GM19467 (cell line): Measurements from ENCODE around the gene HBE1.
"Not testable (repeated sequence)": the region's sequence is repeated elsewhere in the genome, so short reads cannot be mapped to it uniquely, and the experiment has no call there.

Experiments
- ATAC-seq: cut with Tn5 transposase; IDR thresholded peaks from one replicate; pipeline ENCODE4 v1.9.1; 2021; ENCODE audit warnings: mild to moderate bottlenecking, moderate library complexity; ENCODE audit not compliant: unreplicated experiment

HBE1 gene

GRCh38 chr11:5269715-5270147, at the start of gene HBE1:
TSS of gene HBE1 (minus strand) at chr11:5269945. CDS start at chr11:5269890, 55 bp downstream.
- no peak for ATAC-seq

- no peak for ATAC-seq
Observed at GRCh38 chr11:5317292-5317691, 47.5 kb upstream of the HBE1 start.

GRCh38 chr11:5313326-5314023, 43.7 kb upstream of the HBE1 start:
- ATAC-seq = not testable (repeated sequence)

- ATAC-seq = no peak
Observed at GRCh38 chr11:5310423-5310822, 40.7 kb upstream of the HBE1 start.

- ATAC-seq = no peak
Observed at GRCh38 chr11:5307256-5308019, 37.7 kb upstream of the HBE1 start.

GRCh38 chr11:5304046-5304445, 34.3 kb upstream of the HBE1 start:
- no peak for ATAC-seq

GRCh38 chr11:5303626-5304025, 33.9 kb upstream of the HBE1 start:
- no peak for ATAC-seq

GRCh38 chr11:5301846-5302245, 32.1 kb upstream of the HBE1 start, which contains the start of gene OR51B4:
TSS of gene OR51B4 (minus strand) at chr11:5301946. CDS start at chr11:5301946, 0 bp downstream.
- no peak for ATAC-seq

GRCh38 chr11:5300251-5300650, 30.5 kb upstream of the HBE1 start:
- no peak for ATAC-seq

GRCh38 chr11:5298451-5298850, 28.7 kb upstream of the HBE1 start:
- ATAC-seq = no peak

- ATAC-seq = no peak
Observed at GRCh38 chr11:5297721-5298323, 28.1 kb upstream of the HBE1 start.

GRCh38 chr11:5294342-5294995, 24.7 kb upstream of the HBE1 start:
- not testable (repeated sequence) for ATAC-seq

GRCh38 chr11:5293028-5293427, 23.3 kb upstream of the HBE1 start:
- no peak for ATAC-seq

GRCh38 chr11:5291207-5291838, 21.6 kb upstream of the HBE1 start:
- ATAC-seq = peak; percentile 91

- no peak for ATAC-seq
Observed at GRCh38 chr11:5290106-5290505, 20.4 kb upstream of the HBE1 start.

- ATAC-seq = no peak
Observed at GRCh38 chr11:5289696-5290095, 20.0 kb upstream of the HBE1 start.

- ATAC-seq = no peak
Observed at GRCh38 chr11:5288906-5289550, 19.3 kb upstream of the HBE1 start.

GRCh38 chr11:5288108-5288905, 18.6 kb upstream of the HBE1 start:
- no peak for ATAC-seq

GRCh38 chr11:5286901-5287300, 17.2 kb upstream of the HBE1 start:
- no peak for ATAC-seq
